DMS153 (cell line): Measurements from ENCODE around the gene CEACAM19.
"Not testable (repeated sequence)": the region's sequence is repeated elsewhere in the genome, so short reads cannot be mapped to it uniquely, and the experiment has no call there.

Experiments
- DNase-seq: peaks from one replicate; lab custom pipeline; 2025; lab: John Stamatoyannopoulos, UW

The CEACAM19 gene

DNA sequence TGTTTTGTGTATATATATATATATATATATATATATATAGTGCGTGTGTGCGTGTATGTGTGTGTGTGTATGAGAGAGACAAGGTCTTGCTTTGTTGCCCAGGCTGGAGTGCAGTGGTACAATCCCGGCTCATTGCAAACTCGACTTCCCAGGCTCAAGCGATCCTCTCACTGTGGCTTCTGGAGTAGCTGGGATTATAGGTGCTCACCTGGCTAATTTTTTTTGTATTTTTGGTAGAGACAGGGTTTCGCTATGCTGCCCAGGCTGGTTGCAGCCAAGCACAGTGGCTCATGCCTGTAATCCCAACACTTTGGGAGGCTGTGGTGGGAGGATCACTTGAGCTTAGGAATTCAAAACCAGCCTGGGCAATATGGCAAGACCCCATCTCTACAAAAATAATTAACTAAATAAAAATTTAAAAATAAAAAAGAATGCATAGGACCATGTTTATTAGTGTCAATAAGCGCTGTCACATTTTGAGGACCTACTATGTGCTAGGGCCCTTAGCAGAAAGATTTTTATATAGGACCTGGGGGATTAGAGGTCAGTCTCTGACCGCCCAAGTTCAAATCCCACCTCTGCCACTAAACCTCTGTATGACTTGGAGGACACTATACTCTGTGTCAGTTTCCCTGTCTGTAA is 25.8 kb upstream of the CEACAM19 start:
- DNase-seq: no peak

DNA sequence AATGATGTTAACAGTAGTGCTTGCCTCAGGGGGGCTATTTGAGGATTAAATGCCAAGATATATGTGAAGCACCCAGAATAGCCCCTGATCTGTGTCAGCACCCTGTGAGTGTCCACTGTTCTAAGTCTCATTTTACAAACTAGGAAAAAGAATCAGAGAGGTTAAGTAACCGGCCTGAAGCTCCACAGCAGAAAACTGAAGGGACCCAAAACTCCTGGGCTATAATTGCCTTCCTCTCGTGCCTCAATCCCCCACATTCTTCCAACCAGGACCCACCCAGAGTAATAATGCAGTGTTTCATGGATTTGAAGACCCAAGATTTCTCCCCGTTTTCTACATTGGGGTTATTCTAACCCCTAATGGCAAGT is 25.2 kb upstream of the CEACAM19 start:
- DNase-seq: no peak

DNA sequence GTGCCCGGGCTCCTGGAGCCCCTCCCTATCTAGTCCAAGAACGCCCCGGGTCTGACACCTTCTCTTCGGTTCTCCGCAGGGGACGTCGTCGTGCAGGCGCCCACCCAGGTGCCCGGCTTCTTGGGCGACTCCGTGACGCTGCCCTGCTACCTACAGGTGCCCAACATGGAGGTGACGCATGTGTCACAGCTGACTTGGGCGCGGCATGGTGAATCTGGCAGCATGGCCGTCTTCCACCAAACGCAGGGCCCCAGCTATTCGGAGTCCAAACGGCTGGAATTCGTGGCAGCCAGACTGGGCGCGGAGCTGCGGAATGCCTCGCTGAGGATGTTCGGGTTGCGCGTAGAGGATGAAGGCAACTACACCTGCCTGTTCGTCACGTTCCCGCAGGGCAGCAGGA is 24.1 kb upstream of the CEACAM19 start:
- DNase-seq: no peak

DNA sequence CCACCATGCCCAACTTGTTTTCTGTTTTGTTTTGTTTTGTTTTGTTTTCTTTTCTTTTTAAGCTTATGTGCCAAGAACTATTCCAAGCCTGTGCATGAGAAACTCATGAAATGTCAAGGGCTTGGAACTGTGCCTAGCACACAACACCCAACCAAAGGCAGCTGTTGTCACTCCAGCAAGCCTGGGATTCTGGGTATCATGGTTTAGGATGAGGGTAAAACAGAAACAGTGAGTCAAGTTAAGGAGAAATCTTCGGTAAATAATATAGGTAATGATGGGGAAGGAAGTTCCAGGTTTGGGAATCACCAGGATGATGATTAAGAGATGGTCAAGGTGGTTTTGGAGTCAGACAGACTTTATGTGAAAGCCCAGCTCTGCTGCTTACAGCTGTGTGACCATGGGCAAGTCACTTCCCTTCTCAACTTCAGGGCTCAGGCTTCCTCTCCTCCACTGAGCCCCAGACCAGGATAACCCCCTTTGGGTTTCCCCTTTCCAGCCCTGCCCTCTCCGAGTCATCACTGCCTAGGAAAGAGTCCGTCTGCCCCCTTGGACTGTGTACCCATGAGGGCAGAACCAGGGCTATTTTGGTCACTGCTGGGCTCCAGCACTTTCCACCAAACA is 22.5 kb upstream of the CEACAM19 start:
- DNase-seq: no peak

DNA sequence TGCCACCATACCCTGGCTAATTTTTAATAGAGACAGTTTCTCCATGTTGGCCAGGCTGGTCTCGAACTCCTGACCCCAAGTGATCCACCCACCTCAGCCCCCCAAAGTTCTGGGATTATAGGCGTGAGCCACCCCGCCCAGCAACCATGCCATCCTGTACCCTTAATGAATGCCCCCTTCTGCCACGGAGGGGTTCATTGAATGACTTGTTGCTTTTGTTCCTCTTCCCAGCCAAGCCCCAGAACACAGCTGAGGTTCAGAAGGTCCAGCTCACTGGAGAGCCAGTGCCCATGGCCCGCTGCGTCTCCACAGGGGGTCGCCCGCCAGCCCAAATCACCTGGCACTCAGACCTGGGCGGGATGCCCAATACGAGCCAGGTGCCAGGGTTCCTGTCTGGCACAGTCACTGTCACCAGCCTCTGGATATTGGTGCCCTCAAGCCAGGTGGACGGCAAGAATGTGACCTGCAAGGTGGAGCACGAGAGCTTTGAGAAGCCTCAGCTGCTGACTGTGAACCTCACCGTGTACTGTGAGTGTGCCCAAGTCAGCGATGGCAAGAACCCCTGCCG is 21.6 kb upstream of the CEACAM19 start:
- DNase-seq: no peak

DNA sequence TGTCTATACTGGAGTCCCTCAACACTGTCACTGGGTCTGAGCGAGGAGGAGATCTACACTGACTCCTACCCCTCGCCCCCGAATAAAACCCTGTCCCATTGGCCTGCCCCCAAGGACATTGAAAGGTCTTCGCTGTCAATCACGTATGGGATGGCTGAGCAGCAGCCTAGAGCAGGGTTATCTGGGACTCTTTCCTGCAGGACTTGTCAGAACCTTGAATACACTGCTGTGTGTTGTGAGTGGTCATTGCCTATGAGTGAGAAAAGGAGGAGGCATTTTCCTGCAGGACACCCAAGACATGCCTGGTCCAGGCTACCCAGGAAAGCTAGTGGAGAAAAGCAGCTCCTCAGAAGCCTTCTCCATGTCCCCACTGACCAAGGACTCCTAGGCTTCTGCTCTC is 17.9 kb upstream of the CEACAM19 start:
- no peak for DNase-seq

DNA sequence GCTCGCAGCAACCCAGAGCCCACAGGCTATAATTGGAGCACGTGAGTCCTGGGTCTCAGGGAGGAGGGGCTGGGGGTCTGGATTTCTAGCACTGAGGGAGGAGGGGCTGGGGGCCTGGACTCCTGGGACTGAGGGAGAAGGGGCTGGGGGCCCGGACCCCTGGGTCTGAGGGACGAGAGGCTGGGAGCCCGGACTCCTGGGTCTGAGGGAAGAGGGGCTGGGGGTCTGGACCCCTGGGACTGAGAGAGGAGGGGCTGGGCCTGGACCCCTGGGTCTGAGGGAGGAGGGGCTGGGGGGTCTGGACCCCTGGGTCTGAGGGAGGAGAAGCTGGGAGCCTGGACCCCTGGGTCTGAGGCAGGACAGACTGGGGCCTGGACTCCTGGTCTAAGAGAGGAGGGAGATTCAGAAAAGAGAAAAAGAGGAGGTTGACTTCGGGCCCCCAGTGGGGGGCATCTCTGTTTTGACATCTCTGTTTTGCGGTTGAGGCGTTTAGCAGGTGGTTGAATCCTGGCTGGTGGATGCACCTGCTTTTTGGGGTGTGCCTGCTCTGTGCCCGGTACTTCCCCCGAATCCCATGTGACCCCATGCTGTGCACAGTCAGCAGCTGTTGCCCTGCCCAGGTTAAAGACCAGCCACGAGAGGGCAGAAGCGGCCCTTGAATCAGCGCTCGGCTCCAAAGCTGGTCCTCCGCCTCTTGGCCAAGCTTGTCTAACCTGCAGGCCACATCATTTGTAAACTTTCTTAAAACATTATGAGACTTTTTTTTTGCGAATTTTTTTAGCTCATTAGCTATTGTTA is 17.1 kb upstream of the CEACAM19 start:
- no peak for DNase-seq

DNA sequence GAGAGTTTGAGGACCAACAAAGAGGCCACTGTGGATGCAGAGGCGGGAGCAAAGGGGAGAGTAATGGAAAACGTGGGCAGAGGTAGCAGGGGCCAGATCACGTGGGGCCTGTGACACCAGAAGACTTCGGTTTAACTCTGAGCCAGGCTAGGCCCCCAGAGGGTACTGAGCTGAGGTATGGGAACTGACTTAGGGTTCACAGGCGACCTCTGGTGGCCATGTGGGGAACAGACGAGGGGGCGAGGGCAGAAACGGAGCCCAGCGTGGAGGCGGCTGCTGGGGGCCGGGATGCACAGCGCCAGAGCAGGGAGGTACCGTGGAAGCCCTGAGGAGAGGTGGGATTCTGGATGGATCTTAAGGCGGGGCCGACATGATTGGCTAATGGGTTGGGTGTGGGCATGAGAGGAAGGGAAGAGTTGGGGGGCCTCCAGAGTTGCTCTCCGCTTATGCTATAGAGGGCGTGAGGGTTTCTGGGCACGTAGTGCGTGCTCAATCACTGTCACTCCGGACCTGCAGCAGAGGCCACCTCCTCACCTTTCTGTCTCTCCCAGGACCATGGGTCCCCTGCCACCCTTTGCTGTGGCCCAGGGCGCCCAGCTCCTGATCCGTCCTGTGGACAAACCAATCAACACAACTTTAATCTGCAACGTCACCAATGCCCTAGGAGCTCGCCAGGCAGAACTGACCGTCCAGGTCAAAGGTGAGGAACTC is 13.9 kb upstream of the CEACAM19 start:
- DNase-seq: no peak

DNA sequence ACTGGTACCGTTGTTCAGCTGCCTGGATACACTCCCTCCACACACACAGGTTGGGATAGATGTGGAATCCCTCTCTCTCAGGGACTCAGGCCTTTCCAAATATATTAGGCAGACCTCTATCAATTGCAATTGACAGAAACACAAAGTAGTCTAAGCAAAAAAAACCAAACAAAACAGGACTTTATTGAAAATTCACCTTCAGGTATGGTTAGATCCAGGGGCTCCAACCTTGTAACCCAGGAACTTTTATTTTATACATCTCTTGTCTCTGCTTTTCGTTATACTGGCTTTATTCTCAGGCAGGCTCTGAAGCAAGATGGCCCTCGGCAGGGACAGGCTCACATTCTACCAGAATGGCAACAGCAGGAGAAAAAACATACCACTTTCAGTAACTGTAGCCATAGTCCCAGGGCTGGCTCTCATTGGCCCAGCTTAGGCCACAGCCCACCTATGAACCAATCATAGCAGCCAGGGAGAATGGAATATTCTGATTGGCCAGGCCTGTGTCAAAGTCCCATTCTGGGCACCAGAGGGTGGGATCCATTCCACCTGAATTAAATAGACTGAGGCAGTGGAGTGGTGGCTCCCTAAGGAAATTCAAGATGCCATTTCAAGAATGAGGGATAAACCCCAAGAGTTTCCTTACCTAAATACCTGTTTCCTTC is 13.1 kb upstream of the CEACAM19 start:
- no peak for DNase-seq

DNA sequence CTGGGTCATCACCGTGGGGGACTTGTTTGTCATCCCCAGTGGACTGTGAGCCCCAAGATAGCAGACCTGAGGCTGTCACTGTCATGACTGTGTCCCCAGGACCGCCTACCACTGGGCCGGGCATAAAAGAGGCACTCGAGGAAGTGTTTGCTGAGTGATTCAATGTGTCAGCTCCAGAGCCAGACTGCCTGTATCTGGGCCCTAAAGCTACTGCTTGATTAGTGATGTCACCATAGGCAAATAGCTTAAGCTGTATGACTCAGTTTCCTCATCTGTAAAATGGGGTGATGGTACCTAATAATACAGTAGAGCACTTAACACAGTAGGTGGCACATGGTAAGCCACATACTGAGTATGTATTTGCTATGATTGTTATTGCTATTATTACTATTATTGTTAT is 11.2 kb upstream of the CEACAM19 start:
- DNase-seq: no peak

DNA sequence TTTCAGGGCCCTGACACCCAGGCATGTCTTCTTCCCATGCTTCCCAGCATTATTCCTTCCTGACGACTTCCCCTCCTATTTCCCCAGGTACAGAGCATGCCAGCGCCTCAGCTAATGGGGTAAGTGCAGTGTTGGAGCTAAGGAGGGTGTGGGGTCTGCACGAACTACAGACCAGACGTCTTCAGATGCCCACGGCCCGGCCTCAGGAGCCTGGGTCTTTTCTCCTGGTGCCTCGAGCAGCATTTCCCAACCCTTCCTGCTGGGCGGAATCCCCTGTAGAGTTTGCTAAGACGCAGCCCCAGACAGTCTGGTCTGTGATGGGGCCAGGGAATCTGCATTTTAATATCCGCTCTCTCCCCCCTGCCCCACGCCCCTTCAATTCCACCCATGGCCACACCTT is 10.1 kb upstream of the CEACAM19 start:
- no peak for DNase-seq

DNA sequence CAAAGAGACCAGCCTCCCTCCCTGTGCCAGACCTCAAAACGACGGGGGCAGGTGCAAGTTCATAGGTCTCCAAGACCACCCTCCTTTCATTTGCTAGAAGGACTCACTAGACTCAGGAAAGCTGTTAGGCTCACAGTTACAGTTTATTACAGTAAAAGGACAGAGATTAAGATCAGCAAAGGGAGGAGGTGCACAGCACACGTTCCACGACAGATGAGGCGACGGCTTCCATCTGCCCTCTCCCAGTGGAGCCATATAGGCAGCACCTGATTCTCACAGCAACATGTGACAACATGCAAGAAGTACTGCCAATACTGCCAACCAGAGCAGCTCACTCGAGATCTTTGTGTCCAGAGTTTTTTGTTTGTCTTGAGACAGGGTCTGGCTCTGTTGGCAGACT is 9.4 kb upstream of the CEACAM19 start:
- DNase-seq: no peak

DNA sequence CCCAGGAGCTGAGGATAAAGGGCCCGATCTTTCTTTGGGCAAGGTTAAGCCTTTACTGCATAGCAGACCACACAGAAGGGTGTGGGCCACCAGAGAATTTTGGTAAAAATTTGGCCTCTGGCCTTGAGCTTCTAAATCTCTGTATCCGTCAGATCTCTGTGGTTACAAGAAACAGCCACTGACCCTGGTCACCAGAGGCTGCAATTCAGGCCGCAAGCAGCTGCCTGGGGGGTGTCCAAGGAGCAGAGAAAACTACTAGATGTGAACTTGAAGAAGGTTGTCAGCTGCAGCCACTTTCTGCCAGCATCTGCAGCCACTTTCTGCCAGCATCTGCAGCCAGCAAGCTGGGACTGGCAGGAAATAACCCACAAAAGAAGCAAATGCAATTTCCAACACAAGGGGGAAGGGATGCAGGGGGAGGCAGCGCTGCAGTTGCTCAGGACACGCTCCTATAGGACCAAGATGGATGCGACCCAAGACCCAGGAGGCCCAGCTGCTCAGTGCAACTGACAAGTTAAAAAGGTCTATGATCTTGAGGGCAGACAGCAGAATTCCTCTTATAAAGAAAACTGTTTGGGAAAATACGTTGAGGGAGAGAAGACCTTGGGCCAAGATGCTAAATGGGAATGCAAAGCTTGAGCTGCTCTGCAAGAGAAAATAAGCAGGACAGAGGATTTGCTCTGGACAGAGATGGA is 8.4 kb upstream of the CEACAM19 start:
- DNase-seq: no peak

DNA sequence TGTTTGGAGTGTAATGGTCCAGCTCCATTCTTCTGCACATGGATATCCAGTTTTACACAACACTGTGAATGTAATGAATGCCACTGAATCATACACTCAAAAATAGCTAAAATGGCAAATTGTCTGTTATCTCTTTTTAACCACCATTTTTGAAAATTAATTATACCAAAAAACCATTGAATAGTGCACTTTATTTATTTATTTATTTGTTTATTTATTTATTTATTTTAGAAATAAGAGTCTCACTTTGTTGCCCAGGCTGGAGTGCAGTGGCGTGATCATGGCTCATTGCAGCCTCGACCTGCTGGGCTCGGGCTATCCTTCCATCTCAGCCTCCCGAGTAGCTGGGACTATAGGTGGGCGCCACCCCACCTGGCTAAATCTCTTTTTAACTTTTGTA is 7.3 kb upstream of the CEACAM19 start:
- no peak for DNase-seq

DNA sequence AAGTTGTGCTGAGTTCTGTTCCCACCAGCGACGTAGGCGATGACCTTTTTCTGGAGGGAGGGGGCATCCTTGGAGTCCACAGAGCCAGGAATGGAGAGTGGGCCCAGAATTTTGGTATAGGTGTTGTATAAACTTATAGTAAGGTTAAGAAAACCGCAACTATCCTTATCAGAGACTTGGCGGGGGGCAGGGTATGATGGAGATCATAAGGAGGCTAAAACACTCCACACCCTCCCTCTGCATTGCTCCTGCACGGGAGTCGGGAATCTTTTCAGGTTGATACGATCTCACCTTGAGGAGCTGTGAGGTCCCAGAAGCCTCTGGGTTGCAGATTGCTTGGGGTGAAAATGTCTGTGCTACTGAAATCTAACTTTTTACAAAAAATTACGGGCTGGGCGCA is 6.3 kb upstream of the CEACAM19 start:
- no peak for DNase-seq

DNA sequence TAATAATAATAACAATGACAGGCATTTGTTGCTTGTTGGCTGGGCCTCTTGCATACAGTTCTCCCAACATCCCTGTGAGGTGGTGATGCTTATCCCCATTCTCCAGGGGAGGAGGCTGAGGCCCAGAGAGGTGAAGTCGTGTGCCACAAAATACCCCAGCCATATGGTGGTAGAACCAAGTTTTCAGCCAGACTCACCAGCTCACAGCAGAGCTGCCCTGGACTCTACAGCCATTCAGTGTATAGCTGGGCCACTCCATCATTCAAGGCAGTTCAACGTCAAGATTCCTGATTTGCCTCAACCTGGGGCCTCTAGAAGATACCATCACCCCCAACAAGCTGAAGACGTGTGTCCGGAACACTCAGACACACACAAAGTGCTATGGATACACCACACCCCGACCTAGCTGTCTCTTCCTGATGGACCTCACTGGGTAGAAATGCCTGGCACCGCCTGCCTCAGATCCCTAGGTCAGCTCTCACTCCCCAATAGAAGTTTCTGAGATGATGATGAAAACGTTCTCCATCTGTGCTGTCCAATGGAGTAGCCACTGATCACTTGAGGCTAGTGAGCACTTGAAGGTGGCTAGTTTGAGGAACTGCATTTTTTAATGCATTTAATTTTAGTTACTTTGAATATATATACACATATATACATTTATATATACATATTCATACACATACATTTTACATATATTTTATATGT is 4.3 kb upstream of the CEACAM19 start:
- DNase-seq: no peak

DNA sequence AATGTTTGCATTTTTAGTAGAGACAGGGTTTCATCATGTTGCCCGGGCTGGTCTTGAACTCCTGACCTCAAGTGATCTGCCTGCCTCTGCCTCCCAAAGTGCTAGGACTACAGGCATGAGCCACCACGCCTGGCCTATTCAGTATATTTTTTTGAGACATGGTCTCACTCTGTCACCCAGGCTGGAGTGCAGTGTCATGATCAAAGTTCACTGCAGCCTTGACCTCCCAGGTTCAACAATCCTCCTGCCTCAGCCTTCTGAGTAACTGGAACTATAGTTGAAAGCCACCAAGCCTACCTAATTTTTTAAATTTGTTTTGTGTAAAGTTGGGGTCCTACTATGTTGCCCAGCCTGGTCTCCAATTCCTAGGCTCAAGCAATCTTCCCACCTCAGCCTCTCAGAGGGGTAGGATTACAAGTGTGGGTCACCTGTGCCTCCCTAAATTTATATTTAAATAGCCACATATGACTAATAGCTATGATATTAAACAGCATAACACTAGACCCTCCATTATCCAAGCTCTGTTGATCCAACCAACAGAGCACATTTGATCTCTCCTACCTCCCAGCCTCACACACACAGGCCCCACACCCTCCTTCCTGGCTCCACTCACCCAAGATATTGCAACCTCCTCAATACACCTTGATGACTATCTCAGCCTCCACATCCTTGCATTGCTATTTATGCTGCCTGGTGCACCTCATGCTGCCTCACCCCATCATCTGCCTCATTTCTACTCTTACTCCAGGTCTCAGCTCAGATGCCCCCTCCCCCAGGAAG is 2.1 kb upstream of the CEACAM19 start:
- DNase-seq: no peak

DNA sequence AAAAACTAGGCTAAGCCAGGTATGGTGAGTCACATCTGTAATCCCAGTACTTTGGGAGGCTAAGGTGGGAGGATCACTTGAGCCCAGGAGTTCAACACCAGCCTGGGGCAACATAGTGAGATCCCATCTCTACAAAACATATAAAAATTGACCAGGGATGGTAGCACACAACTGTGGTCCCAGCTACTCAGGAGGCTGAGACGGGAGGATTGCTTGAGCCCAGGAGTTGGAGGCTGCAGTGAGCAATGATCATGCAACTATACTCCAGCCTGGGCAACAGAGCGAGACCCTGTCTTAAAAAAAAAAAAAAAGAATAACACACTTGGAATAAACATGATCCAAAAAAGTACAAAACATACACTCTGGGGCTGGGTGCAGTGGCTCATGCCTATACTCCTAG is 1.3 kb upstream of the CEACAM19 start:
- not testable (repeated sequence) for DNase-seq

DNA sequence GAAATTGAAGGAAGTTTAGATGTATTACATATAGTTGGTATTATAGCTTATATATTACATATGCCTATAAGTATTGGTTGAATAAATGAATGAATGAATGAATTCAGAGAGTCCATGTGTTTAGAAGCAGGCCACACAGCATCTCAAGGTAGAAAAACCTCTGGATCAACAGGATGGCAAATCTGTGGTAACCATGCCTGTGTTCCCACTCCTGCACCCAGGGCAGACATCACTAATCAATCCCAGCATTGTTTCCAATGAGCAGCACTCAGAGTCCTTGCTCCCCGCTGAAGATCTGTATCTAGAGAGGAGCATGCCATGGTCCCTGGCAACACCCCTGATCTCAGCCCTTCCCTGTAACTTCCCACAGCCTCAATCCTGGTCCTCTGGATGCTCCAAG is 944 bp downstream of the CEACAM19 start:
- DNase-seq: no peak

DNA sequence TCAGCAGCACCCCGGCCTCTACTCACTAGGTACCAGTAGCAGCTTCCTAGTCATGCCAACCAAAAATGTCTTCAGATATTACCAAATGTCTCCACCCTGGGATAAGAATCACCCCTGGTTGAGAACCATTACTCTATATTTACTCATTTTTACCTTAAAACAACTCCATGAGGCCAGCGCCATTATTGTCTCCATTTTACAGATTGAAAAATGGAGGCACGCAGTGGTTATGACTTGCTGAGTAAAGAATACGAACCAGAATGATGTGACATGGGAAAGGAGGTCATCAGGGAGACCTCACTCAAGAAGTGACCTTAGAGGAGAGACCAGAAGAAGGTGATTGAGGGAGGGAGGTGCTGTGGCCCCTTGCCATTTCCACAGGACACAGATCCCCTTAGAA is 2.2 kb downstream of the CEACAM19 start:
- no peak for DNase-seq
